ENCODE data around the gene ACAD8. TPM values are rescaled to one million over a fixed set of nuclear protein-coding genes. Genes with fewer than 3 reads are reported as not detected.

Gene ACAD8
- total RNA-seq, 1 donor from 2014 or later: 37.6 TPM

DNA sequence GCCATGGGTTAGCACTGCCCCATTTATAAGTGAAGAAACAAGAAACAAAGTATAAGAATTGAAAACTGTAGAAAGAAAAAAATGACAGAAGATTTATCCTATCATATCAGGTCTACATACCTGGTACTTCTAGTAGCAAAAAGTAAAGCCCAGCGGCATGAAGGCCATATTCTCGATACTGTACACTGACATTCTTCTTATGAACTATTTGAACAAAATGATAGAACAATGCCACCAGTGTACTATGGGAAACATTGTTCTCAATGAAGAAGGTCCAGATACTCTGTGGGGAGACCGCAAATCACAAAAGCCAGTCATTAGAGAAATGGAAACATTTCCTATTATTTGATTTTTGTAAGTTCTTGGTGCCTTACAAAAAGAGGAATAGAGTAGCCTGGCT is 36.6 kb upstream of the ACAD8 start:
- H3K4me3 Mint-ChIP-seq (ENCODE audit: low read depth): no peak overlapping the region
- H3K9me3 Mint-ChIP-seq (ENCODE audit: low read depth): no peaks in the 10 kb centered on the region
- no peaks in the 10 kb centered on the region for H3K4me1 Mint-ChIP-seq (ENCODE audit: low read depth)
- no peak overlapping the region for H3K27ac Mint-ChIP-seq
- no peak for DNase-seq (ENCODE audit: low spot score, unreplicated experiment)
- TF ChIP-seq, protein P1, sequence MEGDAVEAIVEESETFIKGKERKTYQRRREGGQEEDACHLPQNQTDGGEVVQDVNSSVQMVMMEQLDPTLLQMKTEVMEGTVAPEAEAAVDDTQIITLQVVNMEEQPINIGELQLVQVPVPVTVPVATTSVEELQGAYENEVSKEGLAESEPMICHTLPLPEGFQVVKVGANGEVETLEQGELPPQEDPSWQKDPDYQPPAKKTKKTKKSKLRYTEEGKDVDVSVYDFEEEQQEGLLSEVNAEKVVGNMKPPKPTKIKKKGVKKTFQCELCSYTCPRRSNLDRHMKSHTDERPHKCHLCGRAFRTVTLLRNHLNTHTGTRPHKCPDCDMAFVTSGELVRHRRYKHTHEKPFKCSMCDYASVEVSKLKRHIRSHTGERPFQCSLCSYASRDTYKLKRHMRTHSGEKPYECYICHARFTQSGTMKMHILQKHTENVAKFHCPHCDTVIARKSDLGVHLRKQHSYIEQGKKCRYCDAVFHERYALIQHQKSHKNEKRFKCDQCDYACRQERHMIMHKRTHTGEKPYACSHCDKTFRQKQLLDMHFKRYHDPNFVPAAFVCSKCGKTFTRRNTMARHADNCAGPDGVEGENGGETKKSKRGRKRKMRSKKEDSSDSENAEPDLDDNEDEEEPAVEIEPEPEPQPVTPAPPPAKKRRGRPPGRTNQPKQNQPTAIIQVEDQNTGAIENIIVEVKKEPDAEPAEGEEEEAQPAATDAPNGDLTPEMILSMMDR (IDR thresholded peaks at IDR 0.05; ENCODE audit: unreplicated experiment): no peak
- peaks cover 3% of the 10 kb centered on the region for H3K36me3 Mint-ChIP-seq (ENCODE audit: insufficient read depth)
- no peaks in the 10 kb centered on the region for H3K27me3 Mint-ChIP-seq

DNA sequence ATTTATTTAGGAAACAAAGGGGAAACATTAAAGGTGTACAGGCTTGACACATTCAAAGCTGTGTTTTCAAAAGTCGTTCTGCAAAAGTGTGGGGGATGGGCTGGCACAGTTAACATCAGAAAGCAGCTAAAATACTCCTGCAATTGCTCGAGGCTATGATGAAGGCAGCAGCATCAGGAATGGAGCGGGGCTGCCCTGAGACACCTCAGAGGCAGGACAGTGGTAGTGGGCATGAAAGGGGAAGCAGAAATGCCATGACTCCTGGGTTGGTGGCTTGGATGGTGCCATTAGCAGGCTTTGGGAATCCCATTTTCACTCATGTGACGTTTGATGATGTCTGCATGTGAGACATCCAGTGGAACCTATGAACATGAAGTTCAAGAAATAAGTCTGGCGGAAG is 30.2 kb upstream of the ACAD8 start:
- Mint-ChIP-seq H3K4me1 (ENCODE audit: low read depth) (peaks cover 14% of the 10 kb centered on the region), H3K9me3 (ENCODE audit: low read depth) (no peaks in the 10 kb centered on the region), H3K27me3 (no peaks in the 10 kb centered on the region), H3K27ac (peak overlapping the region; percentile 86), H3K36me3 (ENCODE audit: insufficient read depth) (peaks cover 3% of the 10 kb centered on the region), H3K4me3 (ENCODE audit: low read depth) (peak overlapping the region; percentile 80)
- no peak for DNase-seq (ENCODE audit: low spot score, unreplicated experiment)
- TF ChIP-seq, protein P1 (IDR thresholded peaks at IDR 0.05; ENCODE audit: unreplicated experiment): no peak

DNA sequence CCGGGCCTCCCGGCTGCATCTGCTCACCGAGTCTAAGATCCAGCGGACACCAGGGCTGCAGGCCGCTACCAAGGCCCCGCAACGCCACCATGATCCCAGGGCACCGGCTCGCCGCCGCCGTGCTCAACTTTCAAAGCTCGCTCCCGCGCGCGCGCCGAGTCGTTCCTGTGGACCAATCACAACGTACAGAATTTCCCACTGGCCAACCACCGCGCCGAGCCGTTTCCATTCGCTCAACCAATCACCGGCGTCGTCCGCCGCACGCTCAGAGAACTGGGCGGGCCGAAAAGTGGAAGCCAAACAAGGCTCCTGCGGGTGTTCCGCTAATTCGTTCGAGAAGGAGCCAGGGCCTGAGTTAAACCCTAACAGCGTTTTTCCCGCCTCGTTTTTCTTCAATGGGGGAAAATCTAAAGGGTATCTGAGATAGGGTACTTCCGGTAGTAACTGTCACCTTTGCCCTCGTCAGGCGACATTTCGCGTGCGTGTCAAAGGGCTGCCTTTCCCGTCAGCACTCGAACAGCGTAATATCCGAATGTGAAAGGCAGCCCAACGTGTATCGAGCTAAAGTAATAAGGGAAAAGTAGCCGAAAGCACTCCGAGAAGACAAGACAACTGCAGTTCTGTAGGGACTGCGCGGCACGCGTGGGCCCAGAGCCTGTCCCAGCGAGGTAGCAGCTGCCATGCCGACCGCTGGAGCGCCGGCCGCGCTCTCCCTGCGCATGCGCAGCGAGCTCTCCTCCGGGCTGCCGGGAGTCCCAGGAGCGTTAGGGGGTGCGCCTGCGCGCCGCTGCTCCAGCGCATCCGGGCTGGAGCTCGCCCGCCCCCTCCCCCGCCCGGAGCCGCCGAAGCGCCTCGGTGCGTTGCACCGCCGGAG is 29.3 kb upstream of the ACAD8 start, which contains the start of the genes NCAPD3 and VPS26B:
NCAPD3 (minus strand) TSS at position 132 of the 874 bp plus-strand sequence; CDS start at position 91, 41 bp downstream.
VPS26B (plus strand) TSS at position 836 of the 874 bp plus-strand sequence. CDS start 452 bp downstream, outside the sequence.
- peaks cover 14% of the 10 kb centered on the region for H3K4me1 Mint-ChIP-seq (ENCODE audit: low read depth)
- H3K4me3 Mint-ChIP-seq (ENCODE audit: low read depth): peak within 1 kb of the TSS; percentile 90
- no peaks in the 10 kb centered on the region for H3K9me3 Mint-ChIP-seq (ENCODE audit: low read depth)
- TF ChIP-seq, protein P1 (IDR thresholded peaks at IDR 0.05; ENCODE audit: unreplicated experiment): no peak
- no peaks in the 10 kb centered on the region for H3K36me3 Mint-ChIP-seq (ENCODE audit: insufficient read depth)
- no peaks in the 10 kb centered on the region for H3K27me3 Mint-ChIP-seq
- peak within 1 kb of the TSS; percentile 96 for H3K27ac Mint-ChIP-seq
- DNase-seq (ENCODE audit: low spot score, unreplicated experiment): peak; percentile 92

DNA sequence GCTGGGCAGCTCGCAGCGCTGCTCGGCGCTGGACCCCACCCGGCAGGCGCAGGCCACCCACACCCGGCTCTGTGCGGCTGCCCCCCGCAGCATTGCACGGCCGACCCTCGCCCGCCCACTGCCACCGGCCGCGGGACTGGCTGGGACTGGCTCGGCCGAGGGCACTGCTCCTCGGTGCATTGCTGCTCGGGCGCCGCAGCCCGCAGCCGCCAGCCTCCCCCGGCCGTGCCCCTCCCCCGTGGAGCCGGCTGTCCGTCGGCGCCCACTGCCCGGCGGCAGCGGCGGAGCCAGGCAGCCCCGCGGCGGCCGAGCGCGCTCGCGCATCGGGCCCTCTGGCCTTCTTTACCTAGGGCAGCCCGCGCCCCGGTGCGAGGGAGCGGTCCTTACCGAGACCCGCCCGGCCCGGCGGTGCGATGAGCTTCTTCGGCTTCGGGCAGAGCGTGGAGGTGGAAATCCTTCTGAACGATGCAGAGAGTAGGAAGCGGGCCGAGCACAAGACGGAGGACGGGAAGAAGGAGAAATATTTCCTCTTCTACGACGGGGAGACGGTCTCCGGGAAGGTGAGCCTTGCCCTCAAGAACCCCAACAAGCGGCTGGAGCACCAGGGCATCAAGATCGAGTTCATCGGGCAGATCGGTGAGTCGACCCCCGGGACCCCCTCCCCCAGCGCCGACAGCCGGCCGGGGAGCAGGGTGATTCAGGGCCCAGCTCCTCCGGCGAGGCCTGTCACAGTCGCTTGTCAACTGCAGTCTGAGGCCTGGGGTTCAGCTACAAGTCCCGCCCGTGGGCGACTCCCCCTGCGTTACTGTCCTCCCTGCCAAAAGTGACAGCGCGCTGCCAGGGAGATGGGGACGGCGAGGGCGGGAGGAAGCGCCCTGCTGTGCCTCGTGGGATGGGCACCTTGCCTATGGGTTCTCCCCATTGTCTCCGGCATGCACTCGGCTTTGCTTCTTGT is 28.4 kb upstream of the ACAD8 start:
- Mint-ChIP-seq H3K27me3 (no peaks in the 10 kb centered on the region), H3K4me1 (ENCODE audit: low read depth) (peaks cover 14% of the 10 kb centered on the region), H3K36me3 (ENCODE audit: insufficient read depth) (no peaks in the 10 kb centered on the region), H3K9me3 (ENCODE audit: low read depth) (no peaks in the 10 kb centered on the region), H3K4me3 (ENCODE audit: low read depth) (peak overlapping the region; percentile 90), H3K27ac (peak overlapping the region; percentile 96)
- TF ChIP-seq, protein P1 (IDR thresholded peaks at IDR 0.05; ENCODE audit: unreplicated experiment): no peak
- DNase-seq (ENCODE audit: low spot score, unreplicated experiment): peak; percentile 50

Data from progenitor cell of endocrine pancreas (in vitro differentiated cells).